ENCODE data around the gene TMED1. TPM values are rescaled to one million over a fixed set of nuclear protein-coding genes. Genes with fewer than 3 reads are reported as not detected.

The TMED1 gene
- total and polyA plus RNA-seq, 2 of the 13 experiments (the other 11 are each of a cell fraction or from before 2014, with no cell fraction given): 48.3 to 51.8 TPM

GRCh38 chr19:10866495-10866894 lies 30.5 kb upstream of the TMED1 start (continued):
- TF ChIP-seq, protein P1, sequence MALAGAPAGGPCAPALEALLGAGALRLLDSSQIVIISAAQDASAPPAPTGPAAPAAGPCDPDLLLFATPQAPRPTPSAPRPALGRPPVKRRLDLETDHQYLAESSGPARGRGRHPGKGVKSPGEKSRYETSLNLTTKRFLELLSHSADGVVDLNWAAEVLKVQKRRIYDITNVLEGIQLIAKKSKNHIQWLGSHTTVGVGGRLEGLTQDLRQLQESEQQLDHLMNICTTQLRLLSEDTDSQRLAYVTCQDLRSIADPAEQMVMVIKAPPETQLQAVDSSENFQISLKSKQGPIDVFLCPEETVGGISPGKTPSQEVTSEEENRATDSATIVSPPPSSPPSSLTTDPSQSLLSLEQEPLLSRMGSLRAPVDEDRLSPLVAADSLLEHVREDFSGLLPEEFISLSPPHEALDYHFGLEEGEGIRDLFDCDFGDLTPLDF (CRISPR knock-in tag; IDR thresholded peaks at IDR 0.05): no peak
- TF ChIP-seq EZH2 (conservative IDR thresholded peaks at IDR 0.05; ENCODE audit: low read depth, low read length): no peak
- TF ChIP-seq ZNF253 (CRISPR knock-in tag; IDR thresholded peaks at IDR 0.05; ENCODE audit: borderline replicate concordance): no peak
- TF ChIP-seq NFRKB (IDR thresholded peaks at IDR 0.05): no peak
- no peak for TF ChIP-seq ZNF510 (CRISPR knock-in tag; IDR thresholded peaks at IDR 0.05; ENCODE audit: low read depth)
- TF ChIP-seq TEF (CRISPR knock-in tag; IDR thresholded peaks at IDR 0.05): no peak
- TF ChIP-seq ZNF567 (CRISPR knock-in tag; IDR thresholded peaks at IDR 0.05; ENCODE audit: borderline replicate concordance): no peak
- TF ChIP-seq, protein P2, sequence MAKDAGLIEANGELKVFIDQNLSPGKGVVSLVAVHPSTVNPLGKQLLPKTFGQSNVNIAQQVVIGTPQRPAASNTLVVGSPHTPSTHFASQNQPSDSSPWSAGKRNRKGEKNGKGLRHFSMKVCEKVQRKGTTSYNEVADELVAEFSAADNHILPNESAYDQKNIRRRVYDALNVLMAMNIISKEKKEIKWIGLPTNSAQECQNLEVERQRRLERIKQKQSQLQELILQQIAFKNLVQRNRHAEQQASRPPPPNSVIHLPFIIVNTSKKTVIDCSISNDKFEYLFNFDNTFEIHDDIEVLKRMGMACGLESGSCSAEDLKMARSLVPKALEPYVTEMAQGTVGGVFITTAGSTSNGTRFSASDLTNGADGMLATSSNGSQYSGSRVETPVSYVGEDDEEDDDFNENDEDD (CRISPR knock-in tag; IDR thresholded peaks at IDR 0.05; ENCODE audit: borderline replicate concordance): no peak
- no peak for TF ChIP-seq HMGA1 (CRISPR knock-in tag; conservative IDR thresholded peaks at IDR 0.05)

- no peaks in the 10 kb centered on the region for H3K36me3 ChIP-seq (replicated peaks in 1 of 2; ENCODE audit: control insufficient read depth in 1 of 2, insufficient read depth in 2 of 2, low read length in 2 of 2)
- H4K20me1 ChIP-seq (ENCODE audit: insufficient read depth, low read length): no peaks in the 10 kb centered on the region
- peaks cover 50% of the 10 kb centered on the region for H3K4me1 ChIP-seq (ENCODE audit: insufficient read depth, low read length)
- peak; percentile 68 for DNase-seq (ENCODE audit: low spot score)
- POLR2A ChIA-PET: interaction anchor here (0.8 to 6.1 kb wide), 5 partner anchors 10 to 146 kb away, joined by 3 to 41 read pairs (median 9); partner anchors contain the start of genes DNM2 and TMED1
- intact Hi-C loops (cut with micrococcal nuclease; ENCODE audit: unreplicated experiment) (loop anchor here (1.0 kb wide), 1 partner anchor 147 kb away; no protein-coding TSS in a partner anchor), in situ Hi-C loops (cut with HindIII; ENCODE audit: extremely low pct_ligation_motif_present, low pct_unique_long_range_greater_than_20kb) (no loop called here)
- H3K4me3 ChIP-seq (replicated peaks in 1 of 3; ENCODE audit: insufficient read depth in 1 of 3, low read depth in 2 of 3, low read length in 3 of 3): peak overlapping the region in 2 of 3 experiments; percentile 51 to 63; a peak in 5 of 6 replicates
- peak overlapping the region; percentile 91 for H3K4me2 ChIP-seq (ENCODE audit: low read depth, low read length)
- 2% methylated on average over 6 of the region's 6 CpGs for WGBS (ENCODE audit: low lambda C conversion rate)
- H3K27ac ChIP-seq (ENCODE audit: extremely low read length, insufficient read depth, low read length): no peak overlapping the region
- BruUV-seq (replicated peaks): no TSS peak
- CTCF ChIA-PET (ENCODE audit: low intra/inter-chr PET ratio, low total read pairs): interaction anchor here (0.6 to 1.2 kb wide), 2 partner anchors 28 to 147 kb away, joined by 3 to 4 read pairs; partner anchors contain the start of genes DNM2 and TMED1
- H3K27me3 ChIP-seq (ENCODE audit: control insufficient read depth in 1 of 2, insufficient read depth in 2 of 2, low read length in 2 of 2): no peaks in the 10 kb centered on the region
- peak overlapping the region; percentile 90 for H2AFZ ChIP-seq (ENCODE audit: low read length)
- peak; percentile 86 for ATAC-seq
- H3K9me3 ChIP-seq (ENCODE audit: low read length): no peaks in the 10 kb centered on the region
- H3K79me2 ChIP-seq (ENCODE audit: insufficient read depth, low read length): no peaks in the 10 kb centered on the region
- peak overlapping the region; percentile 36 for H3K9ac ChIP-seq (ENCODE audit: insufficient read depth, low read depth, low read length)
- peak; percentile 70 for FAIRE-seq
- TF ChIP-seq ZNF367 (CRISPR knock-in tag; IDR thresholded peaks at IDR 0.05; ENCODE audit: borderline replicate concordance): no peak
- no peak for TF ChIP-seq GABPA (IDR thresholded peaks at IDR 0.05; ENCODE audit: low read depth, low read length)
- TF ChIP-seq GABPA (CRISPR knock-in tag; IDR thresholded peaks at IDR 0.05; ENCODE audit: low read depth): peak; percentile 30; the same call in 1 of the 2 replicates
- 0 out of 2 replicates have a peak, but pooled peaks have one; percentile 60 for TF ChIP-seq KAT8 (CRISPR knock-in tag; IDR thresholded peaks at IDR 0.05)
- TF ChIP-seq HMGXB4 (CRISPR knock-in tag; IDR thresholded peaks at IDR 0.05; ENCODE audit: borderline replicate concordance in 1 of 2, low read depth in 1 of 2): peak in 1 of 2 experiments; percentile 79; a peak in 3 of 4 replicates
- 0 out of 2 replicates have a peak, but pooled peaks have one; percentile 53 for TF ChIP-seq SMAD3 (CRISPR knock-in tag; IDR thresholded peaks at IDR 0.05)
- TF ChIP-seq ZNF335 (CRISPR knock-in tag; IDR thresholded peaks at IDR 0.05): peak; percentile 89
- no peak for TF ChIP-seq ZBTB8A (CRISPR knock-in tag; IDR thresholded peaks at IDR 0.05; ENCODE audit: borderline replicate concordance, low read depth)
- 0 out of 2 replicates have a peak, but pooled peaks have one; percentile 30 for TF ChIP-seq RXRB (CRISPR knock-in tag; IDR thresholded peaks at IDR 0.05; ENCODE audit: borderline replicate concordance)
- TF ChIP-seq NPAS2 (CRISPR knock-in tag; IDR thresholded peaks at IDR 0.05; ENCODE audit: borderline replicate concordance): 0 out of 2 replicates have a peak, but pooled peaks have one; percentile 38
These were observed 28.5 kb upstream of the TMED1 start for GRCh38 chr19:10864538-10864899.
